NCI-H2029 (cell line): ENCODE data around the gene FOXL2.

Source experiments
- DNase-seq: peaks from one replicate; lab custom pipeline; 2025; lab: John Stamatoyannopoulos, UW

The FOXL2 gene

DNA sequence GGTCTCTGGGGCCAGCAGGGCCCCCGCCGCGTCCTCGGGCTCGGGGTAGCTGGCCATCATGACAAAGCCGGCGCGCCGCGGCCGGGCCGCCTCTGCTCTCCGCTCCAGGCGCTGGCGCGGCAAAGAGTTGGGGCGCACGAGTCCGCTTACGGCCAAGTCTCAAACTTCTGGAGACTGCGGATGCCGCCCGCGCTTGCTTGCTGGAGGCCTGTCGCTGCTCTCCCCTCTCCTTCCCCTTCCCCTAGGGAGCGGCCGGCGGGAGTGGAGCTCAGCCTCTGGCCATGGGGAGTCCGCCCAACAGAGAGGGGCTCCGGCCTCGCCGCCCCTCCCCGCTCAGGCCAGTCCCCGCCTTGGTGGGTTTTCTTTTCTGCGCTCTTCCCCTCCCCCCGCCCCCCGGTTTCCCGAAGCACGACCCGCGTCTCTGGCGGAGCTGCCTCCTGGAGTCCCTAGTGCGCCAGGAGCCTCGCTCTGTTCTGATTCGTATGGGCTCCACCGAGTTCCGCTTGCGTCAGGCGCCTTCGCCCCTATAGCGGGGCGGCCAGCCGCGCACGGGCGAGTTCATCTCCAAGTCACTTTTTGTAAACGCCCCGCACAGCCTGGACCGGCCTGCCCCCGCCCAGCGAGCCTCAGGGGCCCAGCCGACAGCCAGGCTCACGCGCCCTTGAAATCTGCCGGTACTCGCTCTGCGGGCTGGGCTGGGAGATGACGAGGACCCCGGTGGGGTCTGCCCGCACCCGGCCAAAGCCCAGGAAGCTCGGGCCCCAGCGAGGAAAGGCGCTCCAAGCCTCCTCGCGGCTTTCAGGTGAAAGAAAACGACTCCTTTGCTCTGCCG lies at the start of gene FOXL2, which contains the start of gene FOXL2NB:
Gene FOXL2 (minus strand): TSS at position 475 of the 832 bp plus-strand sequence. CDS start 415 bp downstream, at position 60.
Gene FOXL2NB (plus strand): TSS at position 555 of the 832 bp plus-strand sequence. CDS start 148 bp downstream, at position 703.
- DNase-seq, result no peak

DNA sequence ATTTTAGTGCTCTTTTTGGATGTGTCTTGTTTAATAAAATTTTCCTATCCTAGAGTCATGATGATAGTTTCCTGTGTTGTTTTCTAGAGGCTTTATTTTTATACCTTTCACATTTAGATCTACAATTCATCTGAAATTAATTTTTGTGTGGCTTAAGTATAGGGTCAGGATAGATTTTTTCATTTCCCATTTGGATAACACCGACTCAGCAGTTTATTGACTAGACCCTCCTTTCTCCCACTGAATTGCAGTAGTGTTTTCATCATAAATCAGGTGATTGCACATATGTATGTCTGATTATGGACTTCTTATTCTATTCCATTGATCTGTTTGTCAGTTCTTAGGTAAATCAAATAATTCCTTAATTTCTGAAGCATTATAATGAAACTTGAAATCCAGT lies 48.8 kb upstream of the FOXL2 start:
- DNase-seq, result no peak

DNA sequence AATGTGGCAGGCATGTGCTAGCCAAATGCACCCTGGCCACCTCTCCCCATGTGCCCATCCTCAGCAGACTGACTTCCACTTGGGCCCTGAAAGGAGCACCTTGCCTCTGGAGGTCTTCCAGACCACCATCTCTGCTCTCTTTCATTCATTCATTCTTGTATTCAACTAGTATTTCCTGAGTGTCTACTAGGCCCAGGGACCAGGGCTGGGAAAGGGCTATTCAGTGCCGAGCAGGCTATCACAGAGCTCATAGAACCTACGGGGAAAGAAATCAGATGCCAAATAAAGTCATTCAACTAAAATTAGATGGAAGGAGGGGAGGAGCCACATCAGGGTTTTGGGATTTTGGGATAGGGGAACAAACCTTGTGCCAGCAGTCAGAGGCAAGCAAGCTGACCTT lies 40.2 kb upstream of the FOXL2 start:
- no peak for DNase-seq

DNA sequence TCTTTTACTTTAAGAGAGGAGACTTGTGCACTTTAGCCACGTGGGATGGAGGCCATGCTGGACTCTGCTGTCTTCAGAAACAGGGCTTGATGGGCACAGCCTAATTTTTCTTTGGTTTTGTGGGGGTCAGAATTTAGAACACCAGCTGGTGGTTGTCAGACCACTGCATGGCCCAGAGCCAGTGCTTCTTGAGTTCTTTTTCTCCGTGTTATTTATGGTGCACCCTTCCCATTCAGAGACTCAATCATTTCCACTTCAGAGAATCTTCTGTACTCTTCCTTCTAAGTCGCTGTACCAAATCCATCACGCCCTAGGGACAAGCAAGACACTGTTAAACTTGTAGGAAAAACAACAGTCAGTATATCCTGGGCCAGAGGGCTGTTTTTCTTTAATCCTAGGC lies 39.0 kb upstream of the FOXL2 start:
- DNase-seq, result no peak

DNA sequence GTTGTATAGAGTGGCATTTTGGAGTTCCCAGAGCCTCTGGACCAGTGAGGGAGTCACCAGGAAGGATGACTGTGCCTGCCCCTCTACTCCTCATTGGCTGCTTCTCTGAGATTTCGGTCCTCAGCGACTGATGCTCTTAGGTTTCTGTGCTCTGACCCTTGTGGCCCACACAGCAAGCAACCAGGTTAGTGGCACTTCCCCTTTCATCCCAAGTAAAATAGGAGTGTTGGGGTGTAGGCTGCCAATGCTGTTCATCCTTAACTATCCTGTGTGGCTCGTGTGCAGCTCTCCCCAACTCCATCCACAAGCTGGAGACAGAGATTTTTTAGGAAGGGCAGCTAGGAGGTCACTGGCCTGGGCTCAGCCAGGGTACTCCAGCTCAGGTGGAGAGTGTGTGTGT lies 37.9 kb upstream of the FOXL2 start:
- no peak for DNase-seq

DNA sequence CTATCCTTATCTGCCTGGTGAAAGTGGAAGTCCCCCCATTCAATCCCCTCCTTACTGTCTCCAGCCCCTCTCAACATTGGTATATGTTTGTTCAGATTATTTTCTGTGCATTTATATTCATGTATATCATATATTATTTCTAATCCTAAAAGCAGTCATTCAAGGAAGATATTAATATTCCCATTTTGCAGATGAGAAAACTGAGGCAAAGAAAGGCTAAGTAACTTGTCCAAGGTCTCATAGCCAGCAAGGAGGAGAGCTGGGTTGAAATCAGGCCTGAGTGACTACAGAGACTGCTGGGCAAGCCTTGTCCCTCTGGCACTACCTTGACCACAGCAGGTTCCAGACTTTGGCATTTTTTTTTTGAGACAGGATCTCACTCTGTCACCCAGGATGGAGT lies 29.1 kb upstream of the FOXL2 start:
- no peak for DNase-seq

DNA sequence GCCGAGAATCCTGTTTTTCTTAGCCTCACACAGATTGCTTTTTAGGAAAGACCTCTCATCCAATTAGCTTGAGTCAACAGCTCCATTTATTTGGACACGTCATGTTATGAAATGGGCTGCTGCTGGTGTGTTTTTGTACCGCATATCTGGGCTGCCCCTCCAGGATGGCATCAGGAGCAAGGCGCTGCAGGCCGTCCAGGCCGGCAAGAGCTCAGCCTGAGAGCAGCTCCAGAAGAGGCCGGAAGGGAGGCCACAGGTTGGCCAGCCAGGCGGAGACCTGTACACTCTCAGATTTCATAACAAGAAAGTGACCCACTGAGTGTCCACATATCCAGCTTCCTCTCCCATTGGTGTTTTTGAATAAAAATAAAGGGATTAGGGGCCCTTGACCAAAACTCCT lies 28.4 kb upstream of the FOXL2 start:
- DNase-seq, result no peak

DNA sequence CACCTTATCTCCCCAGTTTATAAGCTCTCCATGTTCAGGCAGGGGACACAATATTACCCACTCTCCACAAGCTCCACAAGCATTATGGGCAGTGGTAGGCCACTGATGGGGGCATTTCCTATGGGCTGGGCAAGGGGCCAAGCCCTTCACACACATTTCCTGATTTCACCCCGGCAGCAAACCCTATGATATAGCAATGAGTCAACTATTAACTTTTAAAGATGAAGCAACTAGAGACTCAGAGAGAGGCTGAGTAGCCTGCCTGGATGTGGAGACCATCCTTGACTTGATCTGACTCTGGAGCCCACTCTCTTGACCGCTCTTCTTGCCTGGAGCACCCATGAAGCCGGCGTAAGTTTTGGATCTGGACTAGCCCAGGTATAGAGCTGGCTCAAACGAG lies 27.5 kb upstream of the FOXL2 start:
- DNase-seq, result no peak

DNA sequence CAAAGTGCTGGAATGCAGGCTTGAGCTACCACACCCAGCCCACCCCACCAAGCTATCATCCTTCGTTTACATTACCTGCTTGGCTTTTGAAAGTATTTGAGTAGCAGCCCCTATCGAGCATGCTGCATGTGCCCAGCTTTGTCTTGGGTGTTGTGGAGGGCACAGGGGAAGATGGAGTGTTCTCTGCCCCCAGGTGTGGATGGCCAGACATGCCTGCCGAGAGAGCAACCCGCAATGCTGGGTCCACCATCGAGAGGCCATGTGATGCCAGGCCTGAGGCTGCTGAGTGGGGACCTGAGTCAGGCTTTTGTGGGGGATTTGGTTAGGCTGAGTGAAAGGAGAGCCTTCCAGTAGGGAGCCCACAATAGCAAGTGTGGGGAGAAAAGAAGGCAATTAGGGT lies 26.0 kb upstream of the FOXL2 start:
- DNase-seq, result no peak

DNA sequence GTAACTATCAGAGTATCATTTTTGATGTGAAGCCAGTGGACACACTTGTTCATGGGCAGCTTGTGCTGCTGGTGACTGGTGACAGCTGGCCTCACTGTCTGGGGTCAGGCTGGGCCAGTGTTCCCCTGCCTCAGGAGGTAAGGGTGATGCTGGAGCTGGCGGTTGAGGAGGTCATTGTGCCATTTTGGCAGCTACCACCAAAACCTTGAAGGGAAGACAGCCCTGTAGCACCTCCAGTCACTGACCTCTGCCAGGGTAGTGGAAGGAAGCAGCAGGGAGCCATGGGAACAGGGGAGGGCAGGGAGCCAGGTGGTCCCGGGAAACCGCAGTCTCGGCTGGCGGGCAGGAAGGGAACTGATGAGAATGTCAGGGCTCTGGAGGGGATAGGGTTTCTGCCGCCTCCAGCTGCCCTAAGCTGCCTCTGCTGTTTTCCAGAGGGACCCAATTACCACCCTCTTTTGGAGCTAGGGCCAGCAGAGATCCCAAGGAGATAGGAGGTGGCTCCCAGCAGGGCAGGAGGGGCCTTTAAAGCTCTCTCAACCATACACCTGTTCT lies 24.9 kb upstream of the FOXL2 start:
- no peak for DNase-seq

DNA sequence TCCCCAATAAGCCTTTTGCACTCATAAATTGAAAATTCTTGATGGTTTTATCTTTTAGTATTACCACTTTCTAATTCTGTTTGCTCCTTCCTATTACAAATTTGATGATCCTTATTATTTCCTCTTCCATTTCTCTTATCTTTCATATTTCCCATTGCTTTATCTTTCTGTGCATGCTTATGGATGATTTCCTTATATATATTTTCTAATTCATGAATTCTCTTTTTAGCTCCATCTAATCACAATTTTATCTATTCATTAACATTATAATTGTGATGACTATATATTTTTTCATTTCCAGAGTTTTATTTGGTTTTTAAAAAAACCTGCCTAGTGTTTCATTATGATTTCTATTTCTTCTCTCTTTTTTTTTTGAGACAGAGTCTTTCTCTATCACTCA lies 18.0 kb upstream of the FOXL2 start:
- no peak for DNase-seq

DNA sequence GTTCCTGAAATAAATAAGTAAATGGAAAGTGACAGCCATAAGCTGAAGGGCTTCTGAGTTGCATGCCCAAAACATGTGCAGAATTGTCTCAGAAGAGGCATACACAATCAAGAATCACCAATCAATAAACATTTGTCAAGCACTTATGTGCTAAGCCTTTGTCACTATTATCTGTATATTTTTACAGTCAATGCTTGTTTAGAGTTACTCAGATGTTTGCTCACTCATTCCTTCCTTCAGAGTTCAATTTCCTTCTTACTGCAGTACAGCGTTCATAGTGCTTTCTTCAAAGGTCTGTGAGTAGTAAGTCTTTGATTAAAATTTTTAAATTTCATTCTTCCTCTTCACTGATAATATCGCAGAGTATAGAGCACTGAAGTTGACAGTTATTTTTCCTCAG lies 17.3 kb upstream of the FOXL2 start:
- no peak for DNase-seq

DNA sequence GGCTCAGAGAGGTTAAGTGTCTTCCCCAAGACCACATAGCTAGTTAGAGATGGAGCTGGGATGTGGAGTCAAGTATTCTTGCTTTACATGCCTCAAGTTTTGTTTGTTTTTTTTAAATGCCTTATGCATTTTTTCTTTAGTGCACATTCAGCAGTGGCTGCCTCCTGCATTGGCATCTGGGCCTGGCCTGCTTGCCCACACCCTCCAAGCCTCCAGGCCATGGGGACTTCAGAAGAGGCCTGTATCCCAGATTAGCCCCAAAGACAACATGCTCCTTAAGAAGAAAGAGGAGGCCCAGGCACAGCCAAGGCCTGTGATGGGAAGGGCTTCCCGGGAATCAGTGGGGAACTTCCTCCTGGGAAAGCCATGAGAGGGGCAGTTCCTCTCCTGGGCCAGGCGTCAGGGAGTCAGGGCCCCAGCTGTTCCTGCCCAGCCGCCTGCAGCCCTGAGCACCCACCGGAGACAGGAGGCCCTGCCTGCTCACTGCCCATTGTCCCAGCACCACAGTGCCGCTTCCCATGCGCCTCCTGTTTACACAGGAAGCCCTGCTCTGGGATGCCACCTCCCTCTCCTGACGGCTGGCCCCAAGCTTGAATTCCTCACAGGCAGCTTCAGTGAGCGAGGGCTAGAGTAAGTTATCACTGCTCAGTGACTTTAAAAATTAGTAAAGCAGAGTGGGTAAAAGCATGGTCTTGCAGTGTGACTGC lies 16.1 kb upstream of the FOXL2 start:
- no peak for DNase-seq

DNA sequence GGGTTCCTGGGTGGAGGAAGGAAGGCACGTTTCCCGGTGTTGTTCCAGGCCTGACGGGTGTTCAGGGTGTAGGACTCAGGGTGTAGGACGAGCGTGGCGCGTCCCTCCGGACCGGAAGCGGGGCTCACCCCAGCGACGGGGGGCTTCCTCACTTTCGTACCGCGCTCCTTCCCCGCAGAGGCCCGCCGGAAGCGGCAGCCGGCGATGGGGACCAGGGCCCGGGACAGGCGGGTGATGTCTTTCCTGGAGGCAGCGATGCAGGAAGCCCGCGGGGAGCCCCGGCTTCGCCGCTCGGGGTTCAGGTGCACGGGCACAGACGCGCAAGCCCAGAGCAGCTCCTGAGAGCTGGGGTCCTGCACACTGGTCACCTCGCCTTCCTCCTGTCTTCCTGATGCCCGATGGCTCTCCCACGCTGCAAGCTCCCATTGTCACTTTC lies 13.5 kb upstream of the FOXL2 start:
- DNase-seq, result no peak

DNA sequence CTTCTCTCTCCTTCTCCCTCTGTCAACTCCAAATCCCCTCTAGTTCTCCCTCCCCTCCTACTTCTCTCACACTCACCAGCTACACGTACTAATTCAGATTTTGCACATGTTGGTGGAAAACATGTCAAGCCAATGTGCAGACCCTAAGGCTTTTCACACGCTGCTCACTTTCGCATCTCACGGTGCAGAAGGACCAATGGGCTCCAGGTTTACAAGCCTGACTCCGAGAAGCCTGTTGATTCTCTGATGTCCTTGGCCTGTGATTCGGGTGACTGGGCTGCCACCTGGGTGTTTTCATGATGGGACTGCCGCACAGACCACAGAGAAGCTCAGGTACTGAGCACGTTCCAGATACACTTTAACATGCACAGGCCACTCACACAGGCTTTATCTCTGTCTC lies 3.8 kb upstream of the FOXL2 start:
- DNase-seq, result no peak

DNA sequence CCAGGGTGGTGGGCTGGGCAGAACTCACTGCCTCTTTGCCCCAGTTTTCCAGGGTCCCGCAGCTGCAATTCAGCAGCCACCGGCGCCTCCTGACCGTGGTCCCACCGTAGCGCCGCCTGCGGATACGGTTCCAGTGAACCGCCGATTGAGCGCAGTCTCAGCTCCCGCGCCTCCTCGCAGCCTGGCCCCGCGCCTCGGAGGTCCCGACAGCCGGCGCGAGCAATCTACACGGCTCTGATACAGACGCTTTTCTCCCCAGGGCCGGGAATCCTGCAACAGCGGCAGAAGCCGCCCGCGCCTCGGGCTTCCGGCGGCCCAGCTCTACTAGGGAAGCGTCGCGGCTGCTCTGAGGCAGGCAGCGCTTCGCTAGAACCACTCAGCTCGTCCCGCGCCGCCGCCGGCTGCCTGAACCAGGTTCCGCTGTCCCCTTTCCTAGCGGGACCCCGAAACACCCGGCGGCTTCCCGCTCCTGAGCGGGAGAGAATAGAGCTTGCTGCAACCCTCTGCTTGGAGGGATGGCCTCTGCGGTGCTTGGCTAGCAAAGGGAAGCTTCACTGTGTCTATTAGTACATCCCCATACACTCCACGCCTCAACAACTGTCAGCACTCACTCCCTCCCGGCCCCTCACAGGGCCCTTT lies 3.2 kb upstream of the FOXL2 start:
- DNase-seq, result no peak

DNA sequence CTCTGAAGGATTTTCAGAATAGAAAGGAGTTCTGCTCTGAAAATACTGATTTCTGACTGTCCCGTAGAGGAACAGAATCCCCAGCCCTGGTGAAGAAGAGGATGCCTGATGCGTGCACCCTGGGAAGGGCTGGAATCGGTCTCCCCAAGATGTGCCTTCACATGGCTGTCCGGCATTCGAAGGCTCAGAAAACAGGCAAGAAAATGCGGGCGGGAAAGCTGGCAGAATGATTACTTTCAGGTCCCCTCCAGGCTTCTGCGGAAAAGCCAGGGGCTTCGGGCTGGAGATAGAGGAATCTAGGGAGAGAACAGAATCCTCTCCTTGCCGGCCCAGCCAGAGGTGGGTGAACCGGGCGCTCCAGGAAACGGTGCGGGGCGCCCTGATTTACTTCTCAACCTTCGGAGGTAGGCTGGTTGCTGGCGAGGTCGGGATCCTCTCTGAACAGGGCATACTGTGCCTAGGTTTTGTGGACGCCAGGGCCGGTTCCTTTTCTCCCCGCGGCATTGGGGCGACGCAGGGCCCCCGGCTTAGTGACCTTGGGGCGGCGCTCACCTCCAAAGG lies 2.6 kb upstream of the FOXL2 start:
- DNase-seq, result no peak

DNA sequence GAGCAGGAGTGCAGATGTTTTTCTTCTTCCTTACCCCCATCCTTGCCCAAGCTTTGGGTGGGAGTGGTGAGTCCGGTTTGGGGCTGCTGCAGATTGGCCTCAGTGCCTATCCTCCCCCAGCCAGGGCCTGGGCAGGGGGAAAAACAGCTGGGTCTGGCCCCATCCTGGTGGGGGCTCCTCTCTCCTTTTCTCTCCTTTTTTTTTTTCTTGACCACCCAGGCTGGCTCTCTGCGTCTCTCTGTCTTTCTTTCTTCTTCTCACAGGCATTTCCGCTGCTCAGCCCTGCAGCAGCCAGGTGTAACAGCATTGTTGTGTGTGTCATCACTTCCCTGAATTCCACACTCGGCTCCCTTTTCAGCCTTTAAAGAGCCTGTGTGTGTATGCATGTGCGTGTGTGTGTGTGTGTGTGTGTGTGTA lies 2.1 kb upstream of the FOXL2 start:
- DNase-seq, result no peak

DNA sequence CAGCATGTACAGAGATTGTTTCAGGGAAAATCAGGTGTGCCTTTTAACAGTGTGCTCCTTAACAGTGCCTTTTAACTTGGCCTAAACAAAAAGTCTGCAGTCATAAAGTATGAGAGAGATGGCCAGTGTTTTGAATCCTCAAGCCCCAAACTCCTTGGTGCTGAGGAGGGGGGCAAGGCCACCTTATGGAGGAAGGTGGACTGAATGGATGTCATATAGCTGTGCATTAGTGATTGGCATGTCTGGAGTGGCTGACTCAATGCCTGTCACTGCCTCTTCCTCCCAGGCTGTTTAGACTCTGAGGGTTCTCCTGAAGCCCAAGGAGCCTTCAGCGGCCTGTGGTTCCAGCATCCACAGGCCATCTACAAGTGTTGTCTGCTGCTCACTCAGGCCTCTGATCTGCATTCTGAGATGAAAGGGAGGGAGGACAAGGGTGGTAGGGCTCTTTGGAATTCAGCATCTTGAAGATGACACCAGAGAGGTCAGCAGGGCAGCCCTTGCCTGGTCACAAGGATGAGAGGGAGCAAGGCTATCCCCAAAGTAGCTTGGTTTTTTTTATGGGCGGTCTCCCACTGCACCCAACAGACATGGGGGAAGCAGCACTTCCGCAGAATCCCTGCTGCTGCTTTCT lies 1.5 kb upstream of the FOXL2 start:
- no peak for DNase-seq

DNA sequence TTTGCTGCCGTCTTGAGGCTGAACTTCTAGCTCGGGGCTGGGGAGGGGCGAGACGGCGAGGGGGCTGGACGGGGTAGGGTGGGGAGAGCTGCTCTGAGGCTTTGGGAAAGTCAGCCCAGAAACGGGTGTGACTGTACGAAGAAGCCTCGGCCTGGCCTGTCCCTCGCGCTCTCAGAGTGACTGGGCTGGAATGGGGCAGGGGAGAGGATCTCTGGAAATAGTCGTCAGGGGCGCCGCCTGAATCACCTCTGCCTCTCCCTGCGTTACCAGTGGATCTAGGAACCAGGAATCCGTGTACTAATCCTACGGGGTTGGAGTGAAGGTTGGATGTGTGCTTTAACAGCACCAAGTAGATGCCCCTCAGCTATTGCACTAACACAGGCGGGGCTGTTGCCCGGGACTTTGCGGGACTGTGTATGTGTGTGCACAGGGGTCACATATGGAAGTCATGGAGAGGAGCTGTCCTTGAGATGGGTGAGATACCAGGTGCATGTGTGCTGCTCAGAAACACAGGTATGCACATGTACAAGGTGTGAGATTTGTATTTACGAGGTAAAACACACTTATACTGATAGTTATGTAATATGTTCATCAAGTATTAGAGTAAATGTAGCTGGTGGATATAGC lies 671 bp upstream of the FOXL2 start:
- DNase-seq, result no peak
